LNCAP (cell line): ENCODE data around the gene FANCL.

Source experiments
- TF ChIP-seq, protein P1 (sequence below): fragments of 450-650 bp; IDR thresholded peaks from 2 replicates; pipeline ENCODE4 v1.5.1; 2017; ENCODE audit warnings: mild to moderate bottlenecking

The FANCL gene

DNA sequence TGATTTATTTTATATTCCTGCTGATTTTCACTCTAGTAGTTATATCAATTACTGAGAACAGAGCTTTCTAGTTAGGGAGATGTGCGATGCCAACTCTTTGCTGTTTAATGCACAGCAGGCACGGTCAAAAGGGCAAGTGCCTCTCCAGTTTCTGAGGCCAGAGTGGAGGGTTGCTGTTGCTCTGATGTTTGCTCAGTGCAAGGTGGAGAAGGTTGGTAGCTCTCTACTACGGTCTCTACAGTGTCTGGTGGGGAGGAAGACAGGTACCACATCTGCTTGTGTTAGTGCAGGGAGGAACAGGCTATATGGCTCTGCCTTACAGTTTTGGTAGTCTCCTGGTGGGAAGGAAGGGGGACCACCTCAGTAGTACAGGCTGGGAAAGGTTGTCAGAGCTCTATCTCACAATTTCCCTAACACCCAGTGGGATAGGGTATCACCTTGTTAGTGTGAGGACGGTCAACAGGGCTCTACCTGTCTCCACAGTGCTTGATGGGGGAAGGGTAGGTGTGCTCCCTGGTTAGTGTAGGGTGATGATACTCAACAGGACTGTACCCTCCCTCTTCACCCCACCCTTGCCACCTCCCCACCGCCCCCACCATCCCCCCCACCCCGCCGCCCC is 85.9 kb downstream of the FANCL start:
- TF ChIP-seq, protein P1, sequence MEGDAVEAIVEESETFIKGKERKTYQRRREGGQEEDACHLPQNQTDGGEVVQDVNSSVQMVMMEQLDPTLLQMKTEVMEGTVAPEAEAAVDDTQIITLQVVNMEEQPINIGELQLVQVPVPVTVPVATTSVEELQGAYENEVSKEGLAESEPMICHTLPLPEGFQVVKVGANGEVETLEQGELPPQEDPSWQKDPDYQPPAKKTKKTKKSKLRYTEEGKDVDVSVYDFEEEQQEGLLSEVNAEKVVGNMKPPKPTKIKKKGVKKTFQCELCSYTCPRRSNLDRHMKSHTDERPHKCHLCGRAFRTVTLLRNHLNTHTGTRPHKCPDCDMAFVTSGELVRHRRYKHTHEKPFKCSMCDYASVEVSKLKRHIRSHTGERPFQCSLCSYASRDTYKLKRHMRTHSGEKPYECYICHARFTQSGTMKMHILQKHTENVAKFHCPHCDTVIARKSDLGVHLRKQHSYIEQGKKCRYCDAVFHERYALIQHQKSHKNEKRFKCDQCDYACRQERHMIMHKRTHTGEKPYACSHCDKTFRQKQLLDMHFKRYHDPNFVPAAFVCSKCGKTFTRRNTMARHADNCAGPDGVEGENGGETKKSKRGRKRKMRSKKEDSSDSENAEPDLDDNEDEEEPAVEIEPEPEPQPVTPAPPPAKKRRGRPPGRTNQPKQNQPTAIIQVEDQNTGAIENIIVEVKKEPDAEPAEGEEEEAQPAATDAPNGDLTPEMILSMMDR: no peak

DNA sequence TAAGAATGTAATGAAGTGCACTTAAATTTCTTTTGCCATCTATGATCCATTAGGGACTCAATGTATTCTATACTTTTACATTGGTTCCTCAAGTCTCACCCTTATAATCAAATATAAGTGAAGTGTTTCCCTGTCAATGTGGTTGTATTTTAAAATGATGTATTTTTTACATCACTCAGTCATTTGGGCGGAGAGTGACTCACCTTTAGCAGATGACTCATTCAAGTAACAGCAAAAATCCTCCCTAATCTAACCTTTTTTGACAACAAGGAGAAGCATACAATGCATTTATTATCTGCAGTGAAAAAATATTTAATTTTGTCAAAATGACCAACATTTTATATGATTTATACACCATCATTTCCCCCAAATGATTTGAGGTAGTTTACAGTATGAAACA is 94.4 kb downstream of the FANCL start:
- TF ChIP-seq, protein P1: no peak

GRCh38 chr2:58140508-58141072 is 100.5 kb downstream of the FANCL start:
- TF ChIP-seq, protein P1: no peak

- TF ChIP-seq, protein P1: no peak
Observed at GRCh38 chr2:58138396-58139030, 102.6 kb downstream of the FANCL start.

- TF ChIP-seq, protein P1: no peak
Observed at GRCh38 chr2:58137856-58138255, 103.3 kb downstream of the FANCL start.

DNA sequence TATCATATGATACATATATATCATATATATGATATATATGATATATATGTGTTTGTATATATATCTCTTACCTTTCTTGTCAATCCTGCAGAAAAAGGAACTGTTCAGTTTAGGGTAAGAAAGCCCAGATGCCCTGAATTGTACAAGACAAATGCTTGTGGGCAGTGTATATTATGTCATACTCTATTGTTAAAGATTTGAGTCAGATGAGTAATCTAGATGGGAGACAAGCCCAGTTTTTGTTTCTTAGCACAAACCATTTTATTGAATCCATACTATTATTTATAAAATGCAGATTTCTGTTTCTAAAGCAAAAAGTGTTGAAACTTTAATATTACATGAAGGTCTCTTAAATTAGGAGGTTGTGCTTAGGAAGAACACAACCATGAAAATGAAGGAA is 103.9 kb downstream of the FANCL start:
- TF ChIP-seq, protein P1: no peak

DNA sequence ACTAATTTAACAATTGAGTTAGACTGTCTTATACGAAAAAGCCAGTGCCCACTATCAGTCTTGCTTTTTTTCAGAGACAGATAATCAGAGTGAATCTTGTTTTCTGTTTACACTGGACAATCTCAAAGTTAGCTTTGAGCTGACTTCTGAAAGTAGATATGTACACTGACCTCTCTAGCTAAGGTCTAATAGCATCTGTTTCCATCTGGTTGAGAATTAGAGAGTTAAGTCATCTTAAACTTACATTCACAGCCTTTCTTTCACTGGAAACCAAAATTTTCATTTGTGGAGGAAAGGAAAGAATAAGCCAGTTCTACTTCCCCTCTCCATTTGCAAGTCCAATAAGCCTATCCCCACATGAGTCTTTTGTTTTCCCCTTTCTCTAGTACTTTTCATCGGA is 105.3 kb downstream of the FANCL start:
- TF ChIP-seq, protein P1: no peak
